Peyer's patch (tissue), 4 donors: ENCODE data around the gene SETD4. TPM values are rescaled to one million over a fixed set of nuclear protein-coding genes. Genes with fewer than 3 reads are reported as not detected.

Experiments
- DNase-seq, 3 donors: peaks; one replicate each; pipeline ENCODE4 v3.0.0-alpha.2; 2017 to 2019
- H3K27ac ChIP-seq, 4 donors: fragments of 200-600 bp; sonication (generic); one replicate each; pipeline ENCODE4 v1.5.1; 2016 to 2019
- H3K27me3 ChIP-seq, 2 donors: fragments of 200-600 bp; sonication (generic); one replicate each; pipeline ENCODE4 v1.5.1; 2019
- H3K36me3 ChIP-seq, 3 donors: fragments of 200-600 bp; sonication (generic); one replicate each; pipeline ENCODE4 v1.5.1; 2016 to 2019
- H3K4me1 ChIP-seq, 4 donors: fragments of 200-600 bp; sonication (generic); one replicate each; pipeline ENCODE4 v1.5.1; 2016 to 2019
- H3K4me3 ChIP-seq, 4 donors: fragments of 200-600 bp; sonication (generic); 1 replicate in 3 of 4; 2 replicates in 1 of 4; pipeline ENCODE4 v1.5.1; 2016 to 2019; ENCODE audit warnings: mild to moderate bottlenecking in 1 of 4
- H3K9me3 ChIP-seq, 4 donors: fragments of 200-600 bp; sonication (generic); one replicate each; pipeline ENCODE4 v1.5.1; 2016 to 2019; ENCODE audit warnings: mild to moderate bottlenecking in 1 of 4
- CTCF ChIP-seq, 6 experiments: fragments of 450-650 bp in 4 of 6; fragments of 200-600 bp in 2 of 6; sonication (generic) in 1 of 6; IDR thresholded peaks; one replicate each; pipeline ENCODE4 v1.5.1; 2017 to 2019; ENCODE audit warnings: antibody characterized with exemption in 6 of 6, mild to moderate bottlenecking in 3 of 6, moderate library complexity in 1 of 6
- POLR2A ChIP-seq, 2 donors: fragments of 450-650 bp; IDR thresholded peaks; one replicate each; pipeline ENCODE4 v1.5.1; 2017; ENCODE audit warnings: antibody characterized with exemption in 2 of 2, mild to moderate bottlenecking in 2 of 2, moderate library complexity in 2 of 2
- total RNA-seq, 4 donors: library from RNA; depleted of rRNA; stranded (reverse); fragments of >200 nt; gene quantifications; one replicate each; pipeline ENCODE4 v1.1.0, GENCODE V29; 2016

The SETD4 gene
- total RNA-seq, 4 donors from 2014 or later: 37.1 to 73.2 (median 56.0) TPM

- no peak for TF ChIP-seq CTCF (IDR thresholded peaks at IDR 0.05)
- peak; percentile 72 to 73 for TF ChIP-seq POLR2A (IDR thresholded peaks at IDR 0.05)
- Histone ChIP-seq H3K27me3 (no peaks in the 10 kb centered on the region), H3K4me3 (peak overlapping the region in 3 of 4 donors; percentile 64 to 91 (median 87)), H3K27ac (peak overlapping the region in 3 of 4 donors; percentile 79 to 95 (median 91)), H3K4me1 (peaks cover 0 to 25% (median 2%) of the 10 kb centered on the region in 4 donors), H3K36me3 (peaks cover 0 to 26% (median 0%) of the 10 kb centered on the region in 3 donors), H3K9me3 (peaks cover 0 to 3% (median 0%) of the 10 kb centered on the region in 4 donors)
- peak in 2 of 3 donors; percentile 68 to 71 for DNase-seq
Observed at GRCh38 chr21:36070999-36071398, 10.7 kb upstream of the SETD4 start.

GRCh38 chr21:36069713-36070583 is 9.6 kb upstream of the SETD4 start, which contains the start of gene CBR1:
Gene CBR1, plus strand, starts transcription at chr21:36070024. Its CDS starts 92 bp downstream, at chr21:36070116.
- peak; percentile 89 to 97 (median 97) for DNase-seq
- TF ChIP-seq POLR2A (IDR thresholded peaks at IDR 0.05): peak; percentile 97 to 98
- TF ChIP-seq CTCF (IDR thresholded peaks at IDR 0.05): peak in 3 of 6 experiments; percentile 7 to 18 (median 16)
- Histone ChIP-seq H3K27me3 (no peaks in the 10 kb centered on the region), H3K36me3 (peaks cover 0 to 26% (median 0%) of the 10 kb centered on the region in 3 donors), H3K4me1 (peaks cover 0 to 30% (median 4%) of the 10 kb centered on the region in 4 donors), H3K27ac (peak within 1 kb of the TSS; percentile 79 to 95 (median 89)), H3K4me3 (peak within 1 kb of the TSS; percentile 64 to 91 (median 86)), H3K9me3 (peaks cover 0 to 3% (median 0%) of the 10 kb centered on the region in 4 donors)

- Histone ChIP-seq H3K27ac (peak overlapping the region in 3 of 4 donors; percentile 79 to 95 (median 91)), H3K4me1 (peaks cover 0 to 30% (median 4%) of the 10 kb centered on the region in 4 donors)
Observed at GRCh38 chr21:36068748-36069398, 8.5 kb upstream of the SETD4 start.

GRCh38 chr21:36065497-36066036 is 5.2 kb upstream of the SETD4 start:
- no peaks in the 10 kb centered on the region for H3K27me3 ChIP-seq
- H3K4me3 ChIP-seq: peak overlapping the region in 2 of 4 donors; percentile 13 to 39
- peaks cover 0 to 3% (median 0%) of the 10 kb centered on the region in 4 donors for H3K9me3 ChIP-seq
- DNase-seq: no peak
- H3K4me1 ChIP-seq: peaks cover 0 to 11% (median 4%) of the 10 kb centered on the region in 4 donors
- H3K27ac ChIP-seq: peak overlapping the region in 3 of 4 donors; percentile 43 to 79 (median 48)
- H3K36me3 ChIP-seq: no peaks in the 10 kb centered on the region
- TF ChIP-seq CTCF (IDR thresholded peaks at IDR 0.05): no peak
- no peak for TF ChIP-seq POLR2A (IDR thresholded peaks at IDR 0.05)

More at GRCh38 chr21:36068748-36069398, 8.5 kb upstream of the SETD4 start:
- DNase-seq: no peak
- no peaks in the 10 kb centered on the region for H3K27me3 ChIP-seq
- peaks cover 0 to 23% (median 0%) of the 10 kb centered on the region in 3 donors for H3K36me3 ChIP-seq
- H3K9me3 ChIP-seq: peaks cover 0 to 3% (median 0%) of the 10 kb centered on the region in 4 donors
- TF ChIP-seq CTCF (IDR thresholded peaks at IDR 0.05) (no peak), POLR2A (IDR thresholded peaks at IDR 0.05) (no peak)
- no peak overlapping the region for H3K4me3 ChIP-seq

GRCh38 chr21:36064085-36064460 is 3.7 kb upstream of the SETD4 start:
- DNase-seq: no peak
- peaks cover 0 to 3% (median 0%) of the 10 kb centered on the region in 4 donors for H3K9me3 ChIP-seq
- H3K27me3 ChIP-seq: no peaks in the 10 kb centered on the region
- TF ChIP-seq CTCF (IDR thresholded peaks at IDR 0.05): no peak
- H3K4me3 ChIP-seq: no peak overlapping the region
- no peaks in the 10 kb centered on the region for H3K36me3 ChIP-seq
- H3K4me1 ChIP-seq: peaks cover 0 to 12% (median 3%) of the 10 kb centered on the region in 4 donors
- peak overlapping the region in 2 of 4 donors; percentile 49 to 76 for H3K27ac ChIP-seq
